ENCODE data around the gene CDC16.
"Not testable (repeated sequence)": the region's sequence is repeated elsewhere in the genome, so short reads cannot be mapped to it uniquely, and the experiment has no call there.

Gene CDC16

GRCh38 chr13:114258589-114258988, 23.9 kb downstream of the CDC16 start:
- no peak overlapping the region for H3K9ac ChIP-seq (ENCODE audit: low read depth in 1 of 2, low read length in 2 of 2)
- peaks cover 52 to 72% of the 10 kb centered on the region in 2 donors for H3K36me3 ChIP-seq (ENCODE audit: control insufficient read depth in 2 of 2, insufficient read depth in 2 of 2, low read length in 2 of 2)
- H3K9me3 ChIP-seq (ENCODE audit: control insufficient read depth in 2 of 2, low read length in 2 of 2): no peaks in the 10 kb centered on the region
- H3K4me1 ChIP-seq (ENCODE audit: control insufficient read depth in 2 of 2, insufficient read depth in 2 of 2, low read length in 2 of 2): peaks cover 4 to 30% of the 10 kb centered on the region in 2 donors
- H3K27me3 ChIP-seq (ENCODE audit: control insufficient read depth in 2 of 2, insufficient read depth in 2 of 2, low read length in 2 of 2): no peaks in the 10 kb centered on the region
- no peak overlapping the region for H3K4me3 ChIP-seq (ENCODE audit: low read length in 2 of 2)
- no peak overlapping the region for H3K27ac ChIP-seq (ENCODE audit: low read depth in 2 of 2, low read length in 2 of 2)

- H3K27me3 ChIP-seq (ENCODE audit: control insufficient read depth in 2 of 2, insufficient read depth in 2 of 2, low read length in 2 of 2): no peaks in the 10 kb centered on the region
- no peak overlapping the region for H3K9ac ChIP-seq (ENCODE audit: low read depth in 1 of 2, low read length in 2 of 2)
- H3K27ac ChIP-seq (ENCODE audit: low read depth in 2 of 2, low read length in 2 of 2): peak overlapping the region in 1 of 2 donors; percentile 8
- H3K36me3 ChIP-seq (ENCODE audit: control insufficient read depth in 2 of 2, insufficient read depth in 2 of 2, low read length in 2 of 2): peaks cover 53 to 70% of the 10 kb centered on the region in 2 donors
- no peak overlapping the region for H3K4me3 ChIP-seq (ENCODE audit: low read length in 2 of 2)
- peaks cover 4 to 30% of the 10 kb centered on the region in 2 donors for H3K4me1 ChIP-seq (ENCODE audit: control insufficient read depth in 2 of 2, insufficient read depth in 2 of 2, low read length in 2 of 2)
- no peaks in the 10 kb centered on the region for H3K9me3 ChIP-seq (ENCODE audit: control insufficient read depth in 2 of 2, low read length in 2 of 2)
Measured at GRCh38 chr13:114259374-114259773, 24.7 kb downstream of the CDC16 start.

- Histone ChIP-seq H3K9me3 (ENCODE audit: control insufficient read depth in 2 of 2, low read length in 2 of 2) (no peaks in the 10 kb centered on the region), H3K36me3 (ENCODE audit: control insufficient read depth in 2 of 2, insufficient read depth in 2 of 2, low read length in 2 of 2) (peaks cover 51 to 68% of the 10 kb centered on the region in 2 donors), H3K4me3 (ENCODE audit: low read length in 2 of 2) (no peak overlapping the region)
Measured at GRCh38 chr13:114259974-114260373, 25.3 kb downstream of the CDC16 start.

GRCh38 chr13:114260814-114261213, 26.1 kb downstream of the CDC16 start:
- no peak overlapping the region for H3K9ac ChIP-seq (ENCODE audit: low read depth in 1 of 2, low read length in 2 of 2)
- no peaks in the 10 kb centered on the region for H3K27me3 ChIP-seq (ENCODE audit: control insufficient read depth in 2 of 2, insufficient read depth in 2 of 2, low read length in 2 of 2)
- no peak overlapping the region for H3K4me3 ChIP-seq (ENCODE audit: low read length in 2 of 2)
- peak overlapping the region in 1 of 2 donors; percentile 25 for H3K27ac ChIP-seq (ENCODE audit: low read depth in 2 of 2, low read length in 2 of 2)
- H3K9me3 ChIP-seq (ENCODE audit: control insufficient read depth in 2 of 2, low read length in 2 of 2): no peaks in the 10 kb centered on the region
- peaks cover 52 to 68% of the 10 kb centered on the region in 2 donors for H3K36me3 ChIP-seq (ENCODE audit: control insufficient read depth in 2 of 2, insufficient read depth in 2 of 2, low read length in 2 of 2)
- H3K4me1 ChIP-seq (ENCODE audit: control insufficient read depth in 2 of 2, insufficient read depth in 2 of 2, low read length in 2 of 2): peaks cover 4 to 30% of the 10 kb centered on the region in 2 donors

More at GRCh38 chr13:114259974-114260373, 25.3 kb downstream of the CDC16 start:
- Histone ChIP-seq H3K27ac (ENCODE audit: low read depth in 2 of 2, low read length in 2 of 2) (peak overlapping the region; percentile 8 to 13), H3K4me1 (ENCODE audit: control insufficient read depth in 2 of 2, insufficient read depth in 2 of 2, low read length in 2 of 2) (peaks cover 4 to 30% of the 10 kb centered on the region in 2 donors), H3K27me3 (ENCODE audit: control insufficient read depth in 2 of 2, insufficient read depth in 2 of 2, low read length in 2 of 2) (no peaks in the 10 kb centered on the region), H3K9ac (ENCODE audit: low read depth in 1 of 2, low read length in 2 of 2) (no peak overlapping the region)

GRCh38 chr13:114261328-114261965, 26.8 kb downstream of the CDC16 start:
- peak overlapping the region in 1 of 2 donors; percentile 25 for H3K27ac ChIP-seq (ENCODE audit: low read depth in 2 of 2, low read length in 2 of 2)
- H3K9me3 ChIP-seq (ENCODE audit: control insufficient read depth in 2 of 2, low read length in 2 of 2): no peaks in the 10 kb centered on the region
- peaks cover 4 to 30% of the 10 kb centered on the region in 2 donors for H3K4me1 ChIP-seq (ENCODE audit: control insufficient read depth in 2 of 2, insufficient read depth in 2 of 2, low read length in 2 of 2)
- H3K27me3 ChIP-seq (ENCODE audit: control insufficient read depth in 2 of 2, insufficient read depth in 2 of 2, low read length in 2 of 2): no peaks in the 10 kb centered on the region
- H3K36me3 ChIP-seq (ENCODE audit: control insufficient read depth in 2 of 2, insufficient read depth in 2 of 2, low read length in 2 of 2): peaks cover 56 to 72% of the 10 kb centered on the region in 2 donors
- H3K9ac ChIP-seq (ENCODE audit: low read depth in 1 of 2, low read length in 2 of 2): no peak overlapping the region
- no peak overlapping the region for H3K4me3 ChIP-seq (ENCODE audit: low read length in 2 of 2)

- Histone ChIP-seq H3K27ac (ENCODE audit: low read depth in 2 of 2, low read length in 2 of 2) (no peak overlapping the region), H3K36me3 (ENCODE audit: control insufficient read depth in 2 of 2, insufficient read depth in 2 of 2, low read length in 2 of 2) (peaks cover 53 to 78% of the 10 kb centered on the region in 2 donors), H3K4me1 (ENCODE audit: control insufficient read depth in 2 of 2, insufficient read depth in 2 of 2, low read length in 2 of 2) (peaks cover 4 to 24% of the 10 kb centered on the region in 2 donors), H3K9me3 (ENCODE audit: control insufficient read depth in 2 of 2, low read length in 2 of 2) (no peaks in the 10 kb centered on the region), H3K9ac (ENCODE audit: low read depth in 1 of 2, low read length in 2 of 2) (no peak overlapping the region), H3K27me3 (ENCODE audit: control insufficient read depth in 2 of 2, insufficient read depth in 2 of 2, low read length in 2 of 2) (no peaks in the 10 kb centered on the region), H3K4me3 (ENCODE audit: low read length in 2 of 2) (no peak overlapping the region)
Measured at GRCh38 chr13:114263578-114263977, 28.9 kb downstream of the CDC16 start.

- H3K9me3 ChIP-seq (ENCODE audit: control insufficient read depth in 2 of 2, low read length in 2 of 2); H3K4me3 ChIP-seq (ENCODE audit: low read length in 2 of 2): not testable (repeated sequence)
Measured at GRCh38 chr13:114264313-114264712, 29.6 kb downstream of the CDC16 start.

GRCh38 chr13:114264886-114265611, 30.4 kb downstream of the CDC16 start:
- Histone ChIP-seq H3K4me3 (ENCODE audit: low read length in 2 of 2) (no peak overlapping the region), H3K27me3 (ENCODE audit: control insufficient read depth in 2 of 2, insufficient read depth in 2 of 2, low read length in 2 of 2) (no peaks in the 10 kb centered on the region), H3K27ac (ENCODE audit: low read depth in 2 of 2, low read length in 2 of 2) (no peak overlapping the region), H3K9ac (ENCODE audit: low read depth in 1 of 2, low read length in 2 of 2) (no peak overlapping the region), H3K4me1 (ENCODE audit: control insufficient read depth in 2 of 2, insufficient read depth in 2 of 2, low read length in 2 of 2) (peaks cover 6 to 17% of the 10 kb centered on the region in 2 donors), H3K9me3 (ENCODE audit: control insufficient read depth in 2 of 2, low read length in 2 of 2) (no peaks in the 10 kb centered on the region), H3K36me3 (ENCODE audit: control insufficient read depth in 2 of 2, insufficient read depth in 2 of 2, low read length in 2 of 2) (peaks cover 53 to 76% of the 10 kb centered on the region in 2 donors)

More at GRCh38 chr13:114264313-114264712, 29.6 kb downstream of the CDC16 start:
- H3K27ac ChIP-seq (ENCODE audit: low read depth in 2 of 2, low read length in 2 of 2); H3K9ac ChIP-seq (ENCODE audit: low read depth in 1 of 2, low read length in 2 of 2); H3K27me3 ChIP-seq (ENCODE audit: control insufficient read depth in 2 of 2, insufficient read depth in 2 of 2, low read length in 2 of 2): not testable (repeated sequence)
- H3K36me3 ChIP-seq (ENCODE audit: control insufficient read depth in 2 of 2, insufficient read depth in 2 of 2, low read length in 2 of 2): peaks cover 57 to 79% of the 10 kb centered on the region in 2 donors
- H3K4me1 ChIP-seq (ENCODE audit: control insufficient read depth in 2 of 2, insufficient read depth in 2 of 2, low read length in 2 of 2): peaks cover 6 to 24% of the 10 kb centered on the region in 2 donors

- Histone ChIP-seq H3K4me1 (ENCODE audit: control insufficient read depth in 2 of 2, insufficient read depth in 2 of 2, low read length in 2 of 2) (peaks cover 6 to 7% of the 10 kb centered on the region in 2 donors), H3K9ac (ENCODE audit: low read depth in 1 of 2, low read length in 2 of 2) (no peak overlapping the region), H3K27ac (ENCODE audit: low read depth in 2 of 2, low read length in 2 of 2) (no peak overlapping the region), H3K27me3 (ENCODE audit: control insufficient read depth in 2 of 2, insufficient read depth in 2 of 2, low read length in 2 of 2) (no peaks in the 10 kb centered on the region), H3K9me3 (ENCODE audit: control insufficient read depth in 2 of 2, low read length in 2 of 2) (no peaks in the 10 kb centered on the region), H3K4me3 (ENCODE audit: low read length in 2 of 2) (no peak overlapping the region), H3K36me3 (ENCODE audit: control insufficient read depth in 2 of 2, insufficient read depth in 2 of 2, low read length in 2 of 2) (peaks cover 52 to 70% of the 10 kb centered on the region in 2 donors)
Measured at GRCh38 chr13:114266241-114266640, 31.5 kb downstream of the CDC16 start.

Measured in mucosa of rectum (tissue), 2 donors.